NK-92 treated with Interleukin-12 subunit alpha and Interleukin-12 subunit beta, amount 100 ng/mL, for 24 hours (cell line): ENCODE results near the gene KRTAP4-8.
"Not testable (repeated sequence)": the region's sequence is repeated elsewhere in the genome, so short reads cannot be mapped to it uniquely, and the experiment has no call there.

Experiments used
- DNase-seq: peaks from one replicate; lab custom pipeline; 2025; lab: John Stamatoyannopoulos, UW

Gene KRTAP4-8

GRCh38 chr17:41108728-41109386 lies 10.9 kb upstream of the KRTAP4-8 start:
- not testable (repeated sequence) for DNase-seq

GRCh38 chr17:41107941-41108450 lies 10.1 kb upstream of the KRTAP4-8 start:
- no peak for DNase-seq

GRCh38 chr17:41105347-41105746 lies 7.4 kb upstream of the KRTAP4-8 start, which contains the start of gene KRTAP4-9:
Gene KRTAP4-9, plus strand, starts transcription at chr17:41105389. Its CDS starts 0 bp downstream, at chr17:41105389.
- not testable (repeated sequence) for DNase-seq

GRCh38 chr17:41104386-41105038 lies 6.6 kb upstream of the KRTAP4-8 start:
- DNase-seq = not testable (repeated sequence)

GRCh38 chr17:41103896-41104295 lies 6.0 kb upstream of the KRTAP4-8 start:
- no peak for DNase-seq

GRCh38 chr17:41101586-41102259 lies 3.8 kb upstream of the KRTAP4-8 start, which contains the start of gene KRTAP4-16:
Gene KRTAP4-16, minus strand, starts transcription at chr17:41102209. Its CDS starts 0 bp downstream, at chr17:41102209.
- DNase-seq = no peak

GRCh38 chr17:41099682-41100480 lies 1.9 kb upstream of the KRTAP4-8 start:
- DNase-seq = not testable (repeated sequence)

GRCh38 chr17:41098481-41098880 lies 539 bp upstream of the KRTAP4-8 start:
- no peak for DNase-seq

GRCh38 chr17:41096055-41096454 lies 1.9 kb downstream of the KRTAP4-8 start:
- DNase-seq = no peak

- DNase-seq = not testable (repeated sequence)
Measured at GRCh38 chr17:41088760-41089352, 9.1 kb downstream of the KRTAP4-8 start.

- not testable (repeated sequence) for DNase-seq
Measured at GRCh38 chr17:41084100-41084856, 13.7 kb downstream of the KRTAP4-8 start, which contains the start of gene KRTAP4-7. Gene KRTAP4-7, plus strand, starts transcription at chr17:41084150. Its CDS starts 57 bp downstream, at chr17:41084207.

GRCh38 chr17:41083427-41083826 lies 14.5 kb downstream of the KRTAP4-8 start:
- not testable (repeated sequence) for DNase-seq

- DNase-seq = no peak
Measured at GRCh38 chr17:41082626-41083025, 15.3 kb downstream of the KRTAP4-8 start.

GRCh38 chr17:41076788-41077187 lies 21.2 kb downstream of the KRTAP4-8 start:
- no peak for DNase-seq

- no peak for DNase-seq
Measured at GRCh38 chr17:41073676-41074075, 24.3 kb downstream of the KRTAP4-8 start.

GRCh38 chr17:41071606-41072360 lies 26.2 kb downstream of the KRTAP4-8 start:
- DNase-seq = no peak

- no peak for DNase-seq
Measured at GRCh38 chr17:41069031-41069430, 28.9 kb downstream of the KRTAP4-8 start.

GRCh38 chr17:41067281-41067680 lies 30.7 kb downstream of the KRTAP4-8 start:
- DNase-seq = no peak

GRCh38 chr17:41065829-41066624 lies 31.9 kb downstream of the KRTAP4-8 start, which contains the start of gene KRTAP2-4:
Gene KRTAP2-4, minus strand, starts transcription at chr17:41065879. Its CDS starts 34 bp downstream, at chr17:41065845.
- no peak for DNase-seq
